ENCODE measurements around the gene LYPD5. TPM values are rescaled to one million over a fixed set of nuclear protein-coding genes. Genes with fewer than 3 reads are reported as not detected.
"Not testable (repeated sequence)": the region's sequence is repeated elsewhere in the genome, so short reads cannot be mapped to it uniquely, and the experiment has no call there.

Gene LYPD5
- total RNA-seq (2014; rRNA removed; shearing (Covaris generic)), result 0.07 and 0.37 TPM in 2 replicates
- not detected in 2 replicates for polyA plus RNA-seq (2015; cell fraction: cytosol; rRNA removed)
- polyA plus RNA-seq (2015; cell fraction: nucleus; rRNA removed), result not detected in 2 replicates

- no peak for DNase-seq (ENCODE audit: low read depth)
These were observed at the start of gene LYPD5 for GRCh38 chr19:43802216-43802951. LYPD5 (minus strand) TSS chr19:43802447; CDS start chr19:43802380, 67 bp downstream.

GRCh38 chr19:43848821-43849220 is 46.6 kb upstream of the LYPD5 start:
- no peak for DNase-seq (ENCODE audit: low read depth)

- DNase-seq (ENCODE audit: low read depth), result peak; percentile 10
These were observed 45.6 kb upstream of the LYPD5 start for GRCh38 chr19:43847884-43848283.

- DNase-seq (ENCODE audit: low read depth), result peak; percentile 0
These were observed 45.0 kb upstream of the LYPD5 start for GRCh38 chr19:43847246-43847645.

GRCh38 chr19:43842007-43842406 is 39.8 kb upstream of the LYPD5 start:
- no peak for DNase-seq (ENCODE audit: low read depth)

- no peak for DNase-seq (ENCODE audit: low read depth)
These were observed 36.9 kb upstream of the LYPD5 start for GRCh38 chr19:43839139-43839538.

- peak; percentile 86 for DNase-seq (ENCODE audit: low read depth)
These were observed 24.8 kb upstream of the LYPD5 start, which contains the start of gene ZNF283 for GRCh38 chr19:43826787-43827754. ZNF283 (plus strand) TSS chr19:43827321; CDS start chr19:43833505, 6,184 bp downstream.

- DNase-seq (ENCODE audit: low read depth), result not testable (repeated sequence)
These were observed 22.3 kb upstream of the LYPD5 start for GRCh38 chr19:43824572-43824971.

GRCh38 chr19:43823856-43824255 is 21.6 kb upstream of the LYPD5 start:
- not testable (repeated sequence) for DNase-seq (ENCODE audit: low read depth)

- DNase-seq (ENCODE audit: low read depth), result no peak
These were observed 18.6 kb upstream of the LYPD5 start for GRCh38 chr19:43820884-43821215.

- no peak for DNase-seq (ENCODE audit: low read depth)
These were observed 18.0 kb upstream of the LYPD5 start for GRCh38 chr19:43820098-43820883.

GRCh38 chr19:43818500-43818899 is 16.3 kb upstream of the LYPD5 start:
- DNase-seq (ENCODE audit: low read depth), result no peak

GRCh38 chr19:43817454-43817853 is 15.2 kb upstream of the LYPD5 start:
- not testable (repeated sequence) for DNase-seq (ENCODE audit: low read depth)

GRCh38 chr19:43814663-43815352 is 12.6 kb upstream of the LYPD5 start:
- no peak for DNase-seq (ENCODE audit: low read depth)

- no peak for DNase-seq (ENCODE audit: low read depth)
These were observed 10.4 kb upstream of the LYPD5 start for GRCh38 chr19:43812688-43813087.

- DNase-seq (ENCODE audit: low read depth), result no peak
These were observed 10.0 kb upstream of the LYPD5 start for GRCh38 chr19:43812259-43812658.

GRCh38 chr19:43811837-43812236 is 9.6 kb upstream of the LYPD5 start:
- DNase-seq (ENCODE audit: low read depth), result no peak

- DNase-seq (ENCODE audit: low read depth), result peak; percentile 55
These were observed 7.8 kb upstream of the LYPD5 start for GRCh38 chr19:43809762-43810696.

GRCh38 chr19:43807651-43808050 is 5.4 kb upstream of the LYPD5 start:
- no peak for DNase-seq (ENCODE audit: low read depth)

Measured in HT1080 (cell line).